Stimulated activated CD4-positive, alpha-beta T cell treated with anti-CD3 and anti-CD28 coated beads, Interleukin-1b, Interleukin-23, amount 100 ng/mL, for 1 hour (primary cell): ENCODE data around the gene MRTFA.
A peak's percentile ranks its signal among the peaks of the same experiment; 100 is the strongest.
"Not testable (repeated sequence)": the region's sequence is repeated elsewhere in the genome, so short reads cannot be mapped to it uniquely, and the experiment has no call there.

Experiments used
- DNase-seq, 2 donors: peaks; one replicate each; pipeline ENCODE4 v3.0.0-alpha.2; 2020; ENCODE audit warnings: low read depth in 2 of 2

MRTFA gene

GRCh38 chr22:40636380-40637182 is at the start of gene MRTFA:
Gene MRTFA (minus strand): TSS chr22:40636719.
- peak; percentile 95 to 97 for DNase-seq

- DNase-seq, result no peak
These were observed 48.9 kb upstream of the MRTFA start for GRCh38 chr22:40685406-40685805.

GRCh38 chr22:40684728-40685127 is 48.2 kb upstream of the MRTFA start:
- DNase-seq, result no peak

GRCh38 chr22:40681451-40681850 is 44.9 kb upstream of the MRTFA start:
- DNase-seq, result no peak

- DNase-seq, result no peak
These were observed 44.3 kb upstream of the MRTFA start for GRCh38 chr22:40680819-40681183.

- DNase-seq, result no peak
These were observed 43.7 kb upstream of the MRTFA start for GRCh38 chr22:40679964-40680818.

- DNase-seq, result no peak
These were observed 42.9 kb upstream of the MRTFA start, which contains the start of gene MCHR1 for GRCh38 chr22:40679249-40679963. Gene MCHR1 (plus strand): TSS chr22:40679484. CDS start chr22:40679653, 169 bp downstream.

- DNase-seq, result no peak
These were observed 42.2 kb upstream of the MRTFA start for GRCh38 chr22:40678493-40679248.

GRCh38 chr22:40676644-40677043 is 40.1 kb upstream of the MRTFA start:
- DNase-seq, result no peak

GRCh38 chr22:40676166-40676565 is 39.6 kb upstream of the MRTFA start:
- not testable (repeated sequence) for DNase-seq

- no peak for DNase-seq
These were observed 37.8 kb upstream of the MRTFA start for GRCh38 chr22:40674274-40674673.

GRCh38 chr22:40673017-40673416 is 36.5 kb upstream of the MRTFA start:
- DNase-seq, result no peak

GRCh38 chr22:40671796-40672360 is 35.4 kb upstream of the MRTFA start:
- DNase-seq, result no peak

GRCh38 chr22:40671369-40671768 is 34.9 kb upstream of the MRTFA start:
- DNase-seq, result no peak

GRCh38 chr22:40670058-40670457 is 33.5 kb upstream of the MRTFA start:
- no peak for DNase-seq

GRCh38 chr22:40668611-40669411 is 32.3 kb upstream of the MRTFA start:
- no peak for DNase-seq

GRCh38 chr22:40666151-40666848 is 29.8 kb upstream of the MRTFA start:
- DNase-seq, result no peak

- no peak for DNase-seq
These were observed 28.8 kb upstream of the MRTFA start for GRCh38 chr22:40665312-40665711.

GRCh38 chr22:40661671-40662070 is 25.2 kb upstream of the MRTFA start:
- DNase-seq, result no peak

GRCh38 chr22:40660730-40661129 is 24.2 kb upstream of the MRTFA start:
- no peak for DNase-seq
